Esophagus squamous epithelium (tissue), 5 donors: ENCODE results near the gene CCDC171. TPM values are rescaled to one million over a fixed set of nuclear protein-coding genes. Genes with fewer than 3 reads are reported as not detected.

Experiments
- DNase-seq: peaks from one replicate; lab custom pipeline; 2025; lab: John Stamatoyannopoulos, UW
- H3K27ac ChIP-seq, 4 donors: fragments of 200-600 bp; sonication (generic); one replicate each; pipeline ENCODE4 v1.5.1; 2016 to 2019; ENCODE audit warnings: mild to moderate bottlenecking in 1 of 4
- H3K27me3 ChIP-seq, 4 donors: fragments of 200-600 bp; sonication (generic); 1 replicate in 3 of 4; 2 replicates in 1 of 4; pipeline versions ENCODE4 v1.5.1 to v1.6.0; 2017 to 2021; ENCODE audit warnings: antibody characterized with exemption in 1 of 4
- H3K36me3 ChIP-seq, 3 donors: fragments of 200-600 bp; sonication (generic); one replicate each; pipeline ENCODE4 v1.5.1; 2016 to 2019
- H3K4me1 ChIP-seq, 3 donors: fragments of 200-600 bp; sonication (generic); one replicate each; pipeline ENCODE4 v1.5.1; 2017 to 2019
- H3K4me3 ChIP-seq, 4 donors: fragments of 200-600 bp; sonication (generic); 1 replicate in 3 of 4; 2 replicates in 1 of 4; pipeline ENCODE4 v1.5.1; 2016 to 2019; ENCODE audit warnings: mild to moderate bottlenecking in 2 of 4, moderate library complexity in 1 of 4
- H3K9me3 ChIP-seq, 3 donors: fragments of 200-600 bp; sonication (generic); one replicate each; pipeline ENCODE4 v1.5.1; 2016 to 2019
- POLR2A ChIP-seq, 4 donors: fragments of 450-650 bp; IDR thresholded peaks; one replicate each; pipeline ENCODE4 v1.6.1; 2017; ENCODE audit warnings: antibody characterized with exemption in 4 of 4, mild to moderate bottlenecking in 4 of 4, moderate library complexity in 3 of 4
- WGBS, 2 donors: methylation state at CpG; one replicate each; pipeline ENCODE4 v1.1.5; 2018; 5-methylcytosine and 5-hydroxymethylcytosine counted together
- intact Hi-C: fragments of 100-400 bp; cut with DNase I; formaldehyde crosslinking; loops from one replicate; pipeline ENCODE4 v1.15.0; 2022
- total RNA-seq, 4 donors: library from RNA; depleted of rRNA; stranded (reverse); fragments of >200 nt; gene quantifications; one replicate each; pipeline ENCODE4 v1.1.0, GENCODE V29; 2016
- TF ChIP-seq, protein P1 (sequence below), 6 experiments: fragments of 450-650 bp in 4 of 6; fragments of 200-600 bp in 2 of 6; sonication (generic) in 2 of 6; IDR thresholded peaks; one replicate each; pipeline ENCODE4 v1.5.1; 2016 to 2019; ENCODE audit warnings: antibody characterized with exemption in 6 of 6, mild to moderate bottlenecking in 4 of 6, moderate library complexity in 4 of 6
- donor health status: DM: yes; HTN: yes; CAD: no.

Gene CCDC171
- total RNA-seq, 4 donors from 2014 or later = 0.53 to 2.9 (median 1.6) TPM

DNA sequence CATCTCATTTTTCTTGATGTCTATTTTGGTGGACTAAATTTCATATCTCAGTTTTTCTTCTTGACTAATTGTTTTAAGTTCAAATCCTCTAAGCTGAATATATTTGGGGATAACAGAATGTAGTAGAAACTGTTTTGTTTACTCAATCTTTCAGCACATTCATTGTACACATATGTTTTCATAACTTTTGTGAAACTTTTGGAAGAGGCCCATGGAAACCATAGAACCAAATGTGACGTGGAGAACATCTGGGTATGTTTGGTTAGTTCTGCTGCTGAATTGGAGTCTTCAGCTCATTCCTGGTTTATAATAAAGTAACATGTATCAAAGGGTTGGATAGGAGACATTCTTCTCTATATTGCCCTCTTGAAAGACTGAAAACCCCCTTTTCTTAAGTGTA is 88.4 kb downstream of the CCDC171 start:
- Histone ChIP-seq H3K9me3 (no peaks in the 10 kb centered on the region), H3K27me3 (no peaks in the 10 kb centered on the region), H3K27ac (no peak overlapping the region), H3K36me3 (no peaks in the 10 kb centered on the region), H3K4me3 (no peak overlapping the region), H3K4me1 (no peaks in the 10 kb centered on the region)
- TF ChIP-seq, protein P1, sequence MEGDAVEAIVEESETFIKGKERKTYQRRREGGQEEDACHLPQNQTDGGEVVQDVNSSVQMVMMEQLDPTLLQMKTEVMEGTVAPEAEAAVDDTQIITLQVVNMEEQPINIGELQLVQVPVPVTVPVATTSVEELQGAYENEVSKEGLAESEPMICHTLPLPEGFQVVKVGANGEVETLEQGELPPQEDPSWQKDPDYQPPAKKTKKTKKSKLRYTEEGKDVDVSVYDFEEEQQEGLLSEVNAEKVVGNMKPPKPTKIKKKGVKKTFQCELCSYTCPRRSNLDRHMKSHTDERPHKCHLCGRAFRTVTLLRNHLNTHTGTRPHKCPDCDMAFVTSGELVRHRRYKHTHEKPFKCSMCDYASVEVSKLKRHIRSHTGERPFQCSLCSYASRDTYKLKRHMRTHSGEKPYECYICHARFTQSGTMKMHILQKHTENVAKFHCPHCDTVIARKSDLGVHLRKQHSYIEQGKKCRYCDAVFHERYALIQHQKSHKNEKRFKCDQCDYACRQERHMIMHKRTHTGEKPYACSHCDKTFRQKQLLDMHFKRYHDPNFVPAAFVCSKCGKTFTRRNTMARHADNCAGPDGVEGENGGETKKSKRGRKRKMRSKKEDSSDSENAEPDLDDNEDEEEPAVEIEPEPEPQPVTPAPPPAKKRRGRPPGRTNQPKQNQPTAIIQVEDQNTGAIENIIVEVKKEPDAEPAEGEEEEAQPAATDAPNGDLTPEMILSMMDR (IDR thresholded peaks at IDR 0.05) = no peak
- TF ChIP-seq POLR2A (IDR thresholded peaks at IDR 0.05) = no peak
- WGBS, 2 donors = 74 to 89% methylated on average over 1 of the region's 1 CpG
- intact Hi-C loops = no loop called here
- DNase-seq = no peak

DNA sequence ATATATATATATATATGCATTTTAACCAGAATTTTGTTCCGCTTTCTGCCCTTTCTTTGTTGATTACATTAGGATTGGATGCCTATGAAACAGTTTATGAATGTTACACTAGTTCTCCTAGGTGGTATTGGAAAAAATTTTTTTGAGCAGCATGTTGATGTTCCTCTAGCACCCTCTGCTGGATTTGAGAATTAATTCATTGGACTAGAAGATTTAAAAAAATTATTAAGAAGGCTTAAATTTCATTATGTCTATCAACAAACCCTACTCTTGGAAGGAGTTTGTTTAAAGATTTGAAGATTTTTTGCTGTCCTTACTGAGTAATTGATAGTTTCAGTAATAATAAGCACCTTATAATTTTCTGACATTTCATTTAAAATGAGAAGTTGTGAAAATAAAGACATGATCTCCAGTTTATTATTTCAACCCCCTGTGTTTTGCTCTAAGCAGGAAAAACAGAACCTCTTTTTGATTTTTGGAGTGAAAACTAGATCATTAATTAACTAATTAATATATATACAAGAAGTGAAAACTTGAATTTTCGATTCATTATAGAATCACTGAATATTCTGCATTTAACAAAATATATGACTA is 89.6 kb downstream of the CCDC171 start:
- Histone ChIP-seq H3K36me3 (no peaks in the 10 kb centered on the region), H3K9me3 (no peaks in the 10 kb centered on the region), H3K4me1 (no peaks in the 10 kb centered on the region), H3K4me3 (no peak overlapping the region), H3K27me3 (no peaks in the 10 kb centered on the region), H3K27ac (no peak overlapping the region)
- TF ChIP-seq, protein P1 (IDR thresholded peaks at IDR 0.05) = peak in 4 of 6 experiments; percentile 16 to 42 (median 32)
- TF ChIP-seq POLR2A (IDR thresholded peaks at IDR 0.05) = no peak
- no peak for DNase-seq
- WGBS, 2 donors = 41 to 59% methylated on average over 2 of the region's 2 CpGs
- intact Hi-C loops = no loop called here

DNA sequence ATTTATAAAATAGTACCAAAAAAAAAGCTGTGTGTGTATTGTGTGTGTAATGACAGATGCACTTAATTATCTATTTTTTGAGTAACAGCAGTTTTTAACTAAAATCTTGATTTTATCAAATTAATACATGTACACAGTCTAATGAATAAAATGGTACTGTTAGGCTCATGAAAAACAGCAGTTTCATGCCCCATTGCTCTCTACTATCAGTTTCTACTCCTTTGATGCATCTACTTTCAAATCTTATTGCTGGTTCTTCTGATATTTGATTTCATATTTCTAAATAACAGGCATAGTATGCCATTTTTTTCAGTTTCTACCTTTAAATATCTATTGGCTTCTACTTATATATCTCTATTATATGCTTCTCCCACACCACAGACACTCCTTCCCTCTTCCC is 117.4 kb downstream of the CCDC171 start:
- no peaks in the 10 kb centered on the region for H3K27me3 ChIP-seq
- H3K4me3 ChIP-seq = no peak overlapping the region
- intact Hi-C loops = no loop called here
- no peaks in the 10 kb centered on the region for H3K4me1 ChIP-seq
- DNase-seq = no peak
- no peak for TF ChIP-seq POLR2A (IDR thresholded peaks at IDR 0.05)
- TF ChIP-seq, protein P1 (IDR thresholded peaks at IDR 0.05) = no peak
- no peak overlapping the region for H3K27ac ChIP-seq
- no peaks in the 10 kb centered on the region for H3K9me3 ChIP-seq
- no peaks in the 10 kb centered on the region for H3K36me3 ChIP-seq

DNA sequence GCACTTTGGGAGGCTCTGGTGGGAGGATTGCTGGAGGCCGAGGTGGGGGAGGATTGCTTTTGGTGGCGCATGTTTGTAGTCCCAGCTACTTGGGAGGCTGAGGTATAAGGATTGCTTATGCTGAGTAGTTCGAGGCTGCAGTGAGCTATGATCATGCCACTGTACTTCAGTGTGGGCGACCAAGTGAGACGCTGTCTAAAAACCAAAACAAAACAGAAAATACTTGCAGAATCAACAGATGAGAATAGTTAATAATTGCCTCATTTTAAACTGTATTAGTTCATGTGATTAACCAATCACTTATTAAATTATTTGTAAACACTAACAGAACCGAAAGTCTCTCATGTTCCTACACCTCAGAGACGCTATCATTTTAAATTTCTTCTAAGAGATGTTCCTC is 118.1 kb downstream of the CCDC171 start:
- WGBS, 2 donors = 90 to 96% methylated on average over 6 to 7 of the region's 7 CpGs
- intact Hi-C loops = no loop called here
- H3K4me3 ChIP-seq = no peak overlapping the region
- no peak overlapping the region for H3K27ac ChIP-seq
- DNase-seq = no peak
- no peaks in the 10 kb centered on the region for H3K27me3 ChIP-seq
- no peaks in the 10 kb centered on the region for H3K4me1 ChIP-seq
- no peaks in the 10 kb centered on the region for H3K36me3 ChIP-seq
- no peak for TF ChIP-seq POLR2A (IDR thresholded peaks at IDR 0.05)
- TF ChIP-seq, protein P1 (IDR thresholded peaks at IDR 0.05) = no peak
- H3K9me3 ChIP-seq = no peaks in the 10 kb centered on the region

DNA sequence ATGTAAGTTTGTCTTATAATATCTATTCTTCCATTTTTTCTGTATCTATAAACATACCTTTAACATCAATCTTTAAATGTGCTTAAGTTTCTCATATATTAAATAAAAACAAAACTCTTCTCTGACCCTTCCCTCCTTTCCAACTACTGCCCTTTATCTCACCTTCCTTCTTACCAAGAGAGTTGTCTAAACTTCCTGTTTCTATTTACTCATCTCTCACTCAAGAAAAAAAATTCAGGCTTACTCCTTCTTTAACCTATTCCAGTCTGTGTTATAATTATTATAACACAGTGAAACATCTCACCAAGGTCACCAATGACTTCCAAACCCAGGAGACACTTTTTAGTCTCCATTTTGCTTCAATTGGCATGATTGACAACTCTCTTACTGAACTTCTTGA is 140.9 kb downstream of the CCDC171 start:
- no peak overlapping the region for H3K27ac ChIP-seq
- no peaks in the 10 kb centered on the region for H3K27me3 ChIP-seq

More for the DNA sequence above, 140.9 kb downstream of the CCDC171 start:
- peaks cover 0 to 10% (median 0%) of the 10 kb centered on the region in 3 donors for H3K4me1 ChIP-seq
- no peak for DNase-seq
- intact Hi-C loops = no loop called here
- no peak overlapping the region for H3K4me3 ChIP-seq
- TF ChIP-seq, protein P1 (IDR thresholded peaks at IDR 0.05) = no peak
- no peak for TF ChIP-seq POLR2A (IDR thresholded peaks at IDR 0.05)
- H3K36me3 ChIP-seq = no peaks in the 10 kb centered on the region
- no peaks in the 10 kb centered on the region for H3K9me3 ChIP-seq
